LNCAP (cell line): ENCODE data around the gene DSC2.

ENCODE experiments used
- CTCF ChIP-seq: fragments of 450-650 bp; IDR thresholded peaks from 2 replicates; pipeline ENCODE4 v1.5.1; 2017; ENCODE audit warnings: mild to moderate bottlenecking

The DSC2 gene

GRCh38 chr18:31010601-31011000, 91.6 kb downstream of the DSC2 start:
- no peak for TF ChIP-seq CTCF
